MM.1S (cell line): ENCODE measurements around the gene ARAP2.

Experiments
- EZH2 ChIP-seq: fragments of 300-600 bp; sonication (generic); optimal IDR thresholded peaks from 2 replicates; pipeline ENCODE3; 2017; ENCODE audit warnings: low read depth, mild to moderate bottlenecking, antibody characterized with exemption, low read length, mixed read lengths
- EZH2phosphoT487 ChIP-seq: fragments of 300-600 bp; sonication (generic); IDR thresholded peaks from 2 replicates; pipeline ENCODE4 v1.6.1; 2018; ENCODE audit warnings: antibody characterized with exemption, low read length
- TF ChIP-seq, protein P1 (sequence below): fragments of 300-600 bp; sonication (generic); IDR thresholded peaks from 2 replicates; pipeline ENCODE4 v1.5.1; 2016; ENCODE audit warnings: antibody characterized with exemption, low read length, mixed read lengths

GRCh38 chr4:36256398-36256891 lies 12.1 kb upstream of the ARAP2 start:
- TF ChIP-seq, protein P1, sequence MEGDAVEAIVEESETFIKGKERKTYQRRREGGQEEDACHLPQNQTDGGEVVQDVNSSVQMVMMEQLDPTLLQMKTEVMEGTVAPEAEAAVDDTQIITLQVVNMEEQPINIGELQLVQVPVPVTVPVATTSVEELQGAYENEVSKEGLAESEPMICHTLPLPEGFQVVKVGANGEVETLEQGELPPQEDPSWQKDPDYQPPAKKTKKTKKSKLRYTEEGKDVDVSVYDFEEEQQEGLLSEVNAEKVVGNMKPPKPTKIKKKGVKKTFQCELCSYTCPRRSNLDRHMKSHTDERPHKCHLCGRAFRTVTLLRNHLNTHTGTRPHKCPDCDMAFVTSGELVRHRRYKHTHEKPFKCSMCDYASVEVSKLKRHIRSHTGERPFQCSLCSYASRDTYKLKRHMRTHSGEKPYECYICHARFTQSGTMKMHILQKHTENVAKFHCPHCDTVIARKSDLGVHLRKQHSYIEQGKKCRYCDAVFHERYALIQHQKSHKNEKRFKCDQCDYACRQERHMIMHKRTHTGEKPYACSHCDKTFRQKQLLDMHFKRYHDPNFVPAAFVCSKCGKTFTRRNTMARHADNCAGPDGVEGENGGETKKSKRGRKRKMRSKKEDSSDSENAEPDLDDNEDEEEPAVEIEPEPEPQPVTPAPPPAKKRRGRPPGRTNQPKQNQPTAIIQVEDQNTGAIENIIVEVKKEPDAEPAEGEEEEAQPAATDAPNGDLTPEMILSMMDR, result no peak
- TF ChIP-seq EZH2 (no peak), EZH2phosphoT487 (no peak)
